ENCODE data around the gene LDLRAD4. TPM values are rescaled to one million over a fixed set of nuclear protein-coding genes. Genes with fewer than 3 reads are reported as not detected.

Gene LDLRAD4
- total and polyA plus RNA-seq, 2 donors (not counting 1 experiment from before 2014, with no cell fraction given), result 13.9 to 35.7 TPM

DNA sequence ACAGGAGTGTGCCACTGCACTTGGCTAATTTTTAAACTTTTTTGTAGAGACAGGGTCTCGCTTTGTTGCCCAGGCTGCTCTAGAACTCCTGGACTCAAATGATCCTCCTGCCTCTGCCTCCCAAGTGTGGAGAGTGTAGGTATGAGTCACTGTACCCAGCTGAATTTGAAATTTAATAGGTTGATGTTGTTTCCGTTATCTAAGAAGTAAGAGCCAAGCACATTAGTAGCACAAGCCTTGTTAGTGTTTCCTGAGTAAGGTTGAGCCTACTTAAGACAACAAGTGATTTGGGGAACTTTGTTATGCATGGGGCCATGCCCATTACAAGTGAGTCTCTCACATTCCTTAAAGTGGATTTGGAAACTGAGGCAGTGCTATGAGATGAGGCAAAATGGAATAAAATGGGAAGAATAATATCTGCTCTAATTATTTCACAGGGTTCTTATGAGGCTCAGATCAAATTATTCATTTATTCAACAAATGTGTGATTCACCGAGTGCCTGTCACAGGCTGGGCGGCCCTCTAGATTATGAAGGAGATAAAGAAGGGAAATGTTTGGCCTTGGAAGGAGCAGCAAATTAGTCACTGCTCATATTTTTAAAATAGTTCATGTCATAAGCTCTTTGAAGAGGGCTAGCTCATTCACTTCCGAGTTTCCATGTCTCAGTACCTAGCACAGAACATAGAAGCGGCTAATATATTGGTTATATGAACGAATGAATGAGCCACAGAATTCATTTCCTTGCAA is 217.2 kb downstream of the LDLRAD4 start:
- POLR2A ChIA-PET, result no interaction called here
- no peaks in the 10 kb centered on the region for H3K79me2 ChIP-seq (ENCODE audit: control insufficient read depth, insufficient read depth, low read length)
- no peaks in the 10 kb centered on the region for H3K27me3 Mint-ChIP-seq
- no peak overlapping the region for H3K4me3 Mint-ChIP-seq
- no peaks in the 10 kb centered on the region for H3K36me3 ChIP-seq (replicated peaks in 1 of 2; ENCODE audit: control extremely low read depth in 1 of 2, control insufficient read depth in 1 of 2, extremely low read depth in 1 of 2, insufficient read depth in 2 of 2, low read length in 1 of 2)
- no peak overlapping the region for H3K4me2 ChIP-seq (replicated peaks; ENCODE audit: low read depth, low read length, poor library complexity, severe bottlenecking)
- H3K9ac ChIP-seq (ENCODE audit: low read length), result no peak overlapping the region
- H3K27ac ChIP-seq (ENCODE audit: low read length in 2 of 2), result no peak overlapping the region
- peaks cover 12 to 16% of the 10 kb centered on the region in 2 donors for H3K4me1 ChIP-seq (ENCODE audit: control insufficient read depth in 2 of 2, insufficient read depth in 2 of 2, low read length in 2 of 2)
- TF ChIP-seq, protein P1, sequence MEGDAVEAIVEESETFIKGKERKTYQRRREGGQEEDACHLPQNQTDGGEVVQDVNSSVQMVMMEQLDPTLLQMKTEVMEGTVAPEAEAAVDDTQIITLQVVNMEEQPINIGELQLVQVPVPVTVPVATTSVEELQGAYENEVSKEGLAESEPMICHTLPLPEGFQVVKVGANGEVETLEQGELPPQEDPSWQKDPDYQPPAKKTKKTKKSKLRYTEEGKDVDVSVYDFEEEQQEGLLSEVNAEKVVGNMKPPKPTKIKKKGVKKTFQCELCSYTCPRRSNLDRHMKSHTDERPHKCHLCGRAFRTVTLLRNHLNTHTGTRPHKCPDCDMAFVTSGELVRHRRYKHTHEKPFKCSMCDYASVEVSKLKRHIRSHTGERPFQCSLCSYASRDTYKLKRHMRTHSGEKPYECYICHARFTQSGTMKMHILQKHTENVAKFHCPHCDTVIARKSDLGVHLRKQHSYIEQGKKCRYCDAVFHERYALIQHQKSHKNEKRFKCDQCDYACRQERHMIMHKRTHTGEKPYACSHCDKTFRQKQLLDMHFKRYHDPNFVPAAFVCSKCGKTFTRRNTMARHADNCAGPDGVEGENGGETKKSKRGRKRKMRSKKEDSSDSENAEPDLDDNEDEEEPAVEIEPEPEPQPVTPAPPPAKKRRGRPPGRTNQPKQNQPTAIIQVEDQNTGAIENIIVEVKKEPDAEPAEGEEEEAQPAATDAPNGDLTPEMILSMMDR (IDR thresholded peaks at IDR 0.05), result no peak
- TF ChIP-seq EZH2 (IDR thresholded peaks at IDR 0.05; ENCODE audit: borderline replicate concordance, insufficient read depth, low read depth, low read length, poor library complexity, severe bottlenecking), result no peak
- ATAC-seq (ENCODE audit: low read depth) (no peak), DNase-seq (no peak)
- no peaks in the 10 kb centered on the region for H3K9me3 Mint-ChIP-seq (ENCODE audit: insufficient read depth)
- H2AFZ ChIP-seq (ENCODE audit: insufficient read depth, low read depth, low read length, poor library complexity, severe bottlenecking), result no peak overlapping the region
- no peaks in the 10 kb centered on the region for H3K27me3 ChIP-seq (replicated peaks in 1 of 4; ENCODE audit: control extremely low read depth in 1 of 4, control insufficient read depth in 3 of 4, insufficient read depth in 4 of 4, low read length in 3 of 4)
- no peak overlapping the region for H3K4me3 ChIP-seq (ENCODE audit: control extremely low read depth in 1 of 5, extremely low read depth in 1 of 5, insufficient read depth in 1 of 5, low read depth in 2 of 5, low read length in 4 of 5)
- intact Hi-C loops (cut with micrococcal nuclease), result no loop called here
- no peak overlapping the region for H3K27ac Mint-ChIP-seq
- H3K4me1 Mint-ChIP-seq, result peaks cover 18% of the 10 kb centered on the region
- WGBS (ENCODE audit: insufficient coverage), result 88% methylated on average over 1 of the region's 7 CpGs
- no peaks in the 10 kb centered on the region for H3K9me3 ChIP-seq (ENCODE audit: control extremely low read depth in 1 of 3, control insufficient read depth in 2 of 3, insufficient read depth in 1 of 3, low read length in 2 of 3)
- H4K20me1 ChIP-seq (ENCODE audit: control insufficient read depth, insufficient read depth, low read length, poor library complexity, severe bottlenecking), result no peaks in the 10 kb centered on the region
- CTCF ChIA-PET, result no interaction called here

GRCh38 chr18:13436576-13436975 is 218.0 kb downstream of the LDLRAD4 start:
- 100% methylated on average over 1 of the region's 8 CpGs for WGBS (ENCODE audit: insufficient coverage)

More at GRCh38 chr18:13436576-13436975, 218.0 kb downstream of the LDLRAD4 start:
- no peaks in the 10 kb centered on the region for H3K27me3 ChIP-seq (replicated peaks in 1 of 4; ENCODE audit: control extremely low read depth in 1 of 4, control insufficient read depth in 3 of 4, insufficient read depth in 4 of 4, low read length in 3 of 4)
- no peaks in the 10 kb centered on the region for H3K79me2 ChIP-seq (ENCODE audit: control insufficient read depth, insufficient read depth, low read length)
- no peak overlapping the region for H3K4me3 ChIP-seq (ENCODE audit: control extremely low read depth in 1 of 5, extremely low read depth in 1 of 5, insufficient read depth in 1 of 5, low read depth in 2 of 5, low read length in 4 of 5)
- H3K27ac ChIP-seq (ENCODE audit: low read length in 2 of 2), result no peak overlapping the region
- DNase-seq (no peak), ATAC-seq (ENCODE audit: low read depth) (no peak)
- H3K27ac Mint-ChIP-seq, result no peak overlapping the region
- H3K36me3 ChIP-seq (replicated peaks in 1 of 2; ENCODE audit: control extremely low read depth in 1 of 2, control insufficient read depth in 1 of 2, extremely low read depth in 1 of 2, insufficient read depth in 2 of 2, low read length in 1 of 2), result no peaks in the 10 kb centered on the region
- CTCF ChIA-PET, result no interaction called here
- no peaks in the 10 kb centered on the region for H4K20me1 ChIP-seq (ENCODE audit: control insufficient read depth, insufficient read depth, low read length, poor library complexity, severe bottlenecking)
- POLR2A ChIA-PET, result no interaction called here
- peaks cover 3% of the 10 kb centered on the region for H3K27me3 Mint-ChIP-seq
- H2AFZ ChIP-seq (ENCODE audit: insufficient read depth, low read depth, low read length, poor library complexity, severe bottlenecking), result no peak overlapping the region
- H3K9me3 Mint-ChIP-seq (ENCODE audit: insufficient read depth), result no peaks in the 10 kb centered on the region
- H3K4me3 Mint-ChIP-seq, result no peak overlapping the region
- peaks cover 18% of the 10 kb centered on the region for H3K4me1 Mint-ChIP-seq
- H3K4me2 ChIP-seq (replicated peaks; ENCODE audit: low read depth, low read length, poor library complexity, severe bottlenecking), result no peak overlapping the region
- no peaks in the 10 kb centered on the region for H3K9me3 ChIP-seq (ENCODE audit: control extremely low read depth in 1 of 3, control insufficient read depth in 2 of 3, insufficient read depth in 1 of 3, low read length in 2 of 3)
- intact Hi-C loops (cut with micrococcal nuclease), result no loop called here
- no peak overlapping the region for H3K9ac ChIP-seq (ENCODE audit: low read length)
- no peak for TF ChIP-seq EZH2 (IDR thresholded peaks at IDR 0.05; ENCODE audit: borderline replicate concordance, insufficient read depth, low read depth, low read length, poor library complexity, severe bottlenecking)
- TF ChIP-seq, protein P1 (IDR thresholded peaks at IDR 0.05), result no peak
- H3K4me1 ChIP-seq (ENCODE audit: control insufficient read depth in 2 of 2, insufficient read depth in 2 of 2, low read length in 2 of 2), result peaks cover 12 to 16% of the 10 kb centered on the region in 2 donors
